GM18867 (cell line): ENCODE measurements around the gene GPX5.
"Not testable (repeated sequence)": the region's sequence is repeated elsewhere in the genome, so short reads cannot be mapped to it uniquely, and the experiment has no call there.

Source experiments
- ATAC-seq: cut with Tn5 transposase; IDR thresholded peaks from one replicate; pipeline ENCODE4 v1.9.1; 2021; ENCODE audit warnings: mild to moderate bottlenecking, moderate library complexity; ENCODE audit not compliant: unreplicated experiment

Gene GPX5

GRCh38 chr6:28512387-28512786 lies 13.3 kb upstream of the GPX5 start:
- ATAC-seq = not testable (repeated sequence)

DNA sequence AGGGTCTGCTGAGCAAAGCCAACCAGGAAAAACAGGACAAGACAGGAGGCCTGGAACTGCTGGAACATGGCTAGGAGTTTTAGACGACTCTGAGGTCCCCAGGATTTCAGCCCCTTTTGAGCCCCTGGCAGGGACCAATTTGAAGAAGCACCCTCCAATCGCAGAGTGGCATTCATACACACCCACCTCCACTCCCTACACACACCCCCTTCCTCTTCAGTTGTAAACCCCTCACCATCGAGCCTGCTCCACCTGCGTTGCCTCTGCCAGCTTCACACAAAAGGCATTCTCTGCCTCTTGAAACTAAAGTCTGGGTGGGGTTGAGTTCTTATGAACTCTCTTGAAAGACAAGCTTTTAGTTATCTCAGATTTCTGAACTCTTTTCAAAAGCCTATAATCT lies 10.0 kb upstream of the GPX5 start, which contains the start of gene GPX6:
Gene GPX6 (minus strand): TSS at position 118 of the 400 bp plus-strand sequence. CDS start 50 bp downstream, at position 68.
- no peak for ATAC-seq

GRCh38 chr6:28517964-28518363 lies 7.7 kb upstream of the GPX5 start:
- no peak for ATAC-seq

DNA sequence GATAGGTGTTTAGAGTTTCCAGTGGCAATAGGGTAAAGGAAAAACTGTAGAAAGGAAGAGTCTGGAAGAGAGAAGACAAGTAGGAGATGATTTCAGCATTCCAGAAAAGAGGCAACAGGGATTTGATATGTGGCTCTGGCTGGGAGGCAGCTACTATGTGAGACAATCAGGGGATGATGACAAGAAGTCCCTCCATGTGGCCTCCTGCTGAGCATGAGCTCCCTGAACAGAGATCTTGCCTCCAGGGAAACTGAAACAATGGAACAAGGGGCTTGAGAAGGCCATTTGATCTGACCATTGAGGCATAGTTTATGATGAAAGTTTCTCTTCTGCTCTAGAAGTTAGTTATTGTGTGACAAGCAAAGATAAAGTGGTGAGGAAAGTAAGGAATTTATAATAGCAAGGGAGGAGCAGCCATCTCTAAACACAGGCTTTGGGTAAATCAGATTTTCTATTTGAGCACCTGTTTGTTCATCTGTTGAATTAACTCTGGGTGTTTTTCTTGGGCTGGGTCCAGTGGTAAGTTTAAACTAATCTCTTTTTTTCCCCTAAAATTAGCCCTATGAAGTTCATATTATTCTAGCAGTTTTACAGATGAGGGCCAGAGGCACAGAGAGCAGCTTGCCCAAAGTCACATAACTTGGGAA lies 3.0 kb upstream of the GPX5 start:
- ATAC-seq = no peak

DNA sequence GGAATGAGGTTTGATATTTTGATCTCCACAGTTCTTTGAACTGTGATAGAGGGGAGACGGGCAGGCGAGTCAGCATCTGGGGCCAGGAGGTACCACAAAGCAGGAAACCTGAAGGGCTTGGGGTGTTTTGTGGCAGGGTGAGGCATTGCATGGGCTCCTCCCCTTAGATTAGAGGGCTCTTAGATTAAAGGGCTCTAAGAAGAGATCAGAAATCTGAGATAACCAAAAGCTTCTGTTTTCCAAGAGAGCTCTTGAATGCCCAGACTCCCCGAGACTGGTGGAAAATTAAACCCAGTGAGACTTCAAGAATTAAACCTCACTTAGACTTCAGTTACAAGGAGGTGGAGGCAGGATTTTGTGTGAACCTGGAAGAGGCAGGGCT lies 2.4 kb upstream of the GPX5 start:
- ATAC-seq = no peak

DNA sequence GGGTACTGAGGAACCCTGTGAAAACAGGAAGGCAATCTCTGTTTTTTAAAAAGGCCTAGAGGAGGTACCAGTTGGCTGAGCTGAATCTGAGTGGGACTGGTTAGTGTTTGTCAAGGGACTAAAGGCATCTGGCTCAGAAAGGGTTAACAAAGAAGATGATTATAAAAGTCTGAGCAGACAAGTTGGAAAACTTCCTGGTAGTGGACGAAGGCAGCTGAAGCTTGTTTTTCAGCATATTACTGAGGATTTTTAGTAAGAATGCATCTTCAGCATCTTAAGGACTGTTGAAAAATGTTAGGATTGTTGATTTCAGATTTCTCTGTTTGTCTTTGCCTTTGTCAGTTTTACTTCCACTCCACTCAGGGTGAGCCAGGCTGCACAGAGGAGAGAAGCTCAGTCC lies 5.1 kb downstream of the GPX5 start:
- no peak for ATAC-seq

DNA sequence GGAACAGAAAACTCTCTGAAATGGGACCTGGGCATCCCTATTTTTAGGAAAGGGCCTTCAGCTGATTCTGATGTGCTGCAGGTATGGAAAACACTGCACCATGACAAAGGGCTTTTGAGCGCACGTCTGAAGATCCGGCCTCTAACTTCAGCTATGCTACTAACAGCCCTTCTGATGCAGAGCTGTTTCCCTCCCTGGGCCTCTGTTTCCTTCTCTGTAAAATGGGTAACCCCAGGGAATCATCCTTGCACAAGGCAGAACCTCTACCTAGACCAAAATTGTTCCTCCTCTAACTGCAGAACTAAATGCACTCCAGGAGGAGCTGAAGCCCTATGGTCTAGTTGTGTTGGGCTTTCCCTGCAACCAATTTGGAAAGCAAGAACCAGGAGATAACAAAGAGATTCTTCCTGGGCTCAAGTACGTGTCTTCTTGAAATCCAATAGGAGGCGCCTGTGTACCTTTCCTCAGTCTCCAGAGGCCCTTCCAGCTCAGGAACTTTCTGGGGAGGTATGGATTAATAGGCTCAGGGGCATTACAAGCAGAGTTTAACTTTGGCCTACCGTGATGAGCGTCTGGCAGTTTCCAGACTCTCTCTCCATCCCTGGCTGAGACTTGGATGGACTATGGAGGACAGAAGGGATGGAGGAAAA lies 5.9 kb downstream of the GPX5 start:
- ATAC-seq = no peak

- no peak for ATAC-seq
Observed at GRCh38 chr6:28534306-28534705, 8.6 kb downstream of the GPX5 start.

DNA sequence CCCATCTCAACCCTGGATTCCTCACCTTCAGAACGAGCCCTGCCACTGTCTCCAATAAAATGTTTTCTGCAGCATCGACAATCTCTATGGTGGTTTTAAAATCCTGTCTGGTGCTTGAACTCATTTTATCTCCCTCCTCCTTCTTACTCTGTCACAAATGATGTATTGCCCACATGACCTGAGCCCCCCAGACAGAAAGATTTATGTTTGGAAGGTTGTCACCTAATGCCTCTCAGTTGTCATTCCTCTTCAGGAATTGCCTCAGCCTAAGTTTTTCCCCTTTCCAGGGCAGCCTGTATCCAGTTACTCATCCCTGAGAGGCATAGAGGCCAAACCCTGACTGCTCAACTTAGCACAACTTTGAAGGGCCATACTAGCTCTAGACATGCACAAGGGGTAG lies 9.2 kb downstream of the GPX5 start:
- ATAC-seq = no peak

GRCh38 chr6:28537065-28537464 lies 11.4 kb downstream of the GPX5 start:
- ATAC-seq = no peak

DNA sequence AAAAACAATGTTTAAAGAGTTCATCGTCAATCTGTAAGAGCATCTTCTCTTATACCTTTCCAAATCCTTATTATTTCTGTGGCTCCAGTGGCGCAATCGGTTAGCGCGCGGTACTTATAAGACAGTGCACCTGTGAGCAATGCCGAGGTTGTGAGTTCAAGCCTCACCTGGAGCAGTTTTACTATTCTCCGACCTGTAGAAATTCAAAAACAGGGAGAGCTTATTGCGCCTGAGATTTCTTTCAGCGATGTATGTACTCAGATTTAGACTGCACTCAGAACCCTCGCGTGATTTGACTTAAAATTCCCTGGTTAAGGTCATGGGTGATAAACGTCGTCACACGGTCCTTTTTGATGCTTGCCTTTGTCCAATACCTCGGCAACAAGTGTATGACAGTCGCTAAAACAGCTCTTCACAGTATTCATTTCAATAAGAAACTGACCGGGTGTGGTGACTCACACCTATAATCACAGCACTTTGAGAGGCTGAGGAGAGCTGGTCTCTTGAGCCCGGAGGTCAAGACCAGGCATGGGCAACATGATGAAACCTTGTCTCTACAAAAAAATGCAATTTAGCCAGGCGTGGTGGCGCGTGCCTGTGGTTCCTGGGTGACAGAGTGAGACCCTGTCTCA lies 11.9 kb downstream of the GPX5 start:
- no peak for ATAC-seq

DNA sequence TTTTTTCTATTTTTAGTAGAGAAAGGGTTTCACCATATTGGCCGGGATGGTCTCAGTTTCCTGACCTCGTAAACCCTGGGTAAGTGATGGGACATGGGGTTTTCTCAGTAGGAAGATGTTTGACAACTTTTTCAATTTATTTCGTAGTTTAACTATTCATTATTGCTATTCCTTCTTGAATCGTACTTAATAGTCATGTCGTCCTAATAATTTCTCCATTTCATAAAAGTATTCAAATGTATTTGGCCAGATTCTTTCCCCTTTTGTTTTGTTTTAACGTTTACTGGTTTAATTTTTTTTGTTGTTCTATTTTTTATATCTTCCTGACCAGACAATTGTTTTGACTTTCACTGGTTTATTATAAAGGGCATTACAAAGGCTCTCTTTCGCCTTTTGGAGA lies 16.3 kb downstream of the GPX5 start:
- no peak for ATAC-seq

GRCh38 chr6:28542440-28543296 lies 17.0 kb downstream of the GPX5 start:
- ATAC-seq = peak; percentile 50

DNA sequence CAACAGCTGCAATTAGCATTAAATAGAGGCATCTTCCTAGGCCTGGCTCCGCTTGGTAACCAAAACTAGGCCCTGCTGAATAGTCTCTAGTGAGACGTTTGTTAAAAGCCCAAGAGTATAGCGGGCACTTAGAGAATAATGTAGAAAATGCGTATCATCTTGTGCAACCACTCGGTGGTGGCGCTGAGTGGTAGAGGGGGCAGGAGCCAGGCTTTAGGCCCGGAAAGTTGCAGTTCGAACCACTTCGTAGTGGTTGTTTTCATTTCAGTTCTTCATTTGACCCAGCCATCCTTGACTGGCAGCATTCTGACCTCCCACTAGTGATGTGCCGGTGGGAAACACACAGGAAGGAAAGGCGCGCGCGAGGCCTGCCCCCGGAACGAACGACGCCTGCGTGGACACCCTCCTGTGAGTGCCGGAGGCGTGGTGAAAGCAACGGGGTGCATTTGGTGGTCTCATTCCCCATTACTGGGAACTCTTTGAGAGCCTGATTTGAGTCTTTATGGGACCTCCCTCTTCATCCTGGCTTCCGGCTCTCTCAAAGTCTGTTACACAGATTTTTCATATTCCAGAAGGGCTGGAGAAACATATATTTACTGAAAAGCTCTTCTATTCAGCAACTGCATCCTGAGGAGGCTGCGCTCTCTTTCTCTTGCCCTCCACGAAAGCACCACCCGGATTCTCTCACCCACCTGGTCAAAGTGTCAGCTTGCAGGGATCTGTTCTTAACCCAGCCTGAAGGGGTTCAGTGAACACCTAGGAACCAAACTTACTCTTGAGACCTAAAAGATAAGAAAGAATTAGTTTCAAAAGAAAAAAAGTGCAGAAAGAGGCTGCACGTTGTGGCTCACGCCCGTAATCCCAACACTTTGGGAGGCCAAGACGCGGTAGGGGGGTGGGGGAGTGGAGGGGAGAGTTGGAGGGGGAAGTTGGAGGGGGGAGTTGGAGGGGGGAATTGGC lies 18.2 kb downstream of the GPX5 start:
- ATAC-seq = no peak

DNA sequence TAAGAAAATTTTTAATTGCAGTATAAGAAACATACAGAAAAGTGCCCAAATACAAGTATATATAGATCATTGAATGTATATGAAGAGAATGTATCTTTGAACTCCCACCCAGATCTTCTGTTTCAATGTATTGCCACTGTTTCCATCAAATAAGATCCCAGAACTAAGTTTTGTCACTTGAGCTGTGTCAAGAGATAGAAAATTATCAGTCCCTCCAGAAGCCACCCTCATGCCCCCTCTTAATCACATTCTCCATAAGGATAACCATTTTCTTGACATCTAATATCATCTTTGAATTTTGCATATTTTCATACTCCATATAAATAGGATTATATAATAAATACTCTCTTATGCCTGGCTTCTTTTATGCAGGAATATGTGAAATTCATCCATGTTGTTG lies 20.3 kb downstream of the GPX5 start:
- no peak for ATAC-seq

- ATAC-seq = not testable (repeated sequence)
Observed at GRCh38 chr6:28547003-28547402, 21.3 kb downstream of the GPX5 start.

GRCh38 chr6:28551891-28552666 lies 26.4 kb downstream of the GPX5 start:
- no peak for ATAC-seq

DNA sequence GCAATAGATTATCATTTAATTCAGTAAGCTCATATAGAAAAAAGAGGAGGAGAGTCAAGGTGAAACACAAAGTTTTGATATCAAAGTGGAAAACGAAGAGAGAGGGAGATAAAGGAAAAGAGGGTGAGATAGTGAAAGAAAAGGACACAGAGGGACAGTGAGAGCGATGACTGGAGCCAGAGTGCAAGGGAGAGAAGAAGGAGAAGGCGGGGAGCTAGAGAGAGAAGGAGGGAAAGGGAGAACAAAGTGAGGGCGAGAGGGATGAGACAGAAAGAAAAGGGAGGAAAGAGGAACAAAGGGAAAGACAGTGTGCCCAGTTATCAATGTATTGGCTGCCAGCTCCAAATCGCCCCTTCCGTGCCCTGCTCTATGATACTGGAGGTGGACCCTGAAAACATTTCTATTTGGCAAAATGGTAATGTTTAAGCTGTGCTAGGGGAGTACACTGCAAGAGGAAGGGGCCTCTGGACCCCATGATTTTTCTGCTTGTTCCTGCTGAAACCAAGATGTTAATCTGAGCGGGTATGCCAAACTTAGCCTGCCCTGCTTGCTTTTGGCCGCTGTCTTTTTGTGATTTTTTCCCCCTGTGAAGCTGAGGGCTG lies 27.8 kb downstream of the GPX5 start:
- ATAC-seq = no peak
